ENCODE results near the gene RAD21L1.

The RAD21L1 gene

DNA sequence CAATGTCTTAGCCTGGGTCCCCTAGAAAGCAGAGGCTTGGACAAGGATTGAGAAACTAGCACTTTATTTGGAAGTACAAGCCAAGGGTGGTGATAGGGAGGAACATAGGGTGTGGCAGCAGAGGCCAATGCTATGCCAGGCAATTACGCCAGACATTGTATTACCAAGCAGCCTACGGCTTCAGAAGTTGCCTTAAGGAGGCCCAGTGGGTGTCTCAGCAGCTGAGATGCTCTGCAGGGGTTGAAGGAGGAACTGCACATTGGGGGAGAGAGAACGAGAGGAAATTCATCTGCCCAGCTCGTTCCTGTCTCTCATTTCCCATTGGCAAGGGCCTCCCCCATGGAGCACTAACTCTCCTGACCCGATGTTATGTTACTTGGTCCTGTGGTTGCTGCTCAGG is 21.7 kb upstream of the RAD21L1 start:
- TF ChIP-seq, protein P1, sequence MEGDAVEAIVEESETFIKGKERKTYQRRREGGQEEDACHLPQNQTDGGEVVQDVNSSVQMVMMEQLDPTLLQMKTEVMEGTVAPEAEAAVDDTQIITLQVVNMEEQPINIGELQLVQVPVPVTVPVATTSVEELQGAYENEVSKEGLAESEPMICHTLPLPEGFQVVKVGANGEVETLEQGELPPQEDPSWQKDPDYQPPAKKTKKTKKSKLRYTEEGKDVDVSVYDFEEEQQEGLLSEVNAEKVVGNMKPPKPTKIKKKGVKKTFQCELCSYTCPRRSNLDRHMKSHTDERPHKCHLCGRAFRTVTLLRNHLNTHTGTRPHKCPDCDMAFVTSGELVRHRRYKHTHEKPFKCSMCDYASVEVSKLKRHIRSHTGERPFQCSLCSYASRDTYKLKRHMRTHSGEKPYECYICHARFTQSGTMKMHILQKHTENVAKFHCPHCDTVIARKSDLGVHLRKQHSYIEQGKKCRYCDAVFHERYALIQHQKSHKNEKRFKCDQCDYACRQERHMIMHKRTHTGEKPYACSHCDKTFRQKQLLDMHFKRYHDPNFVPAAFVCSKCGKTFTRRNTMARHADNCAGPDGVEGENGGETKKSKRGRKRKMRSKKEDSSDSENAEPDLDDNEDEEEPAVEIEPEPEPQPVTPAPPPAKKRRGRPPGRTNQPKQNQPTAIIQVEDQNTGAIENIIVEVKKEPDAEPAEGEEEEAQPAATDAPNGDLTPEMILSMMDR (conservative IDR thresholded peaks at IDR 0.05; ENCODE audit: control insufficient read depth, insufficient read depth, low read depth, low read length): no peak
- DNase-seq (ENCODE audit: low read depth): no peak
- no peak overlapping the region for H3K4me3 ChIP-seq (ENCODE audit: control insufficient read depth, low read depth, low read length)

DNA sequence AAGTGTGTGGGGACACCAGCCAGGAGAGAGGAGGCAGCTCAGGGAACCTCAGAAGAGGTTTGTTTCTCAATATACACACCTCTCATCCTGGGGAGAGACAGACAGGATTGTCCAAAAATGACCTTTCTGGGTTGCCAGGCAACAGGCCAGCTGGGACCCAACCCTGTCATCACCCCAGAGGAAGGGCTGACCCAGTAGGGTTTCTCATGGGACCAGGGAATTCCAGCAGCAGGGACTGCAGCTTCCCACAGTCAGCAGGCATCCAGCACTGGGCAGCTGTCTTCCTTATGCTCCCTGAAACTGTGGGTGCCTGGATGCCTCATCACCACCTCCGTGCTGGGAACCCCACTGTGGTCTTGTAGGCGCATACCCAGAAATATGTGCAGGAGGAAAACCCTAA is 21.3 kb upstream of the RAD21L1 start:
- no peak for DNase-seq (ENCODE audit: low read depth)
- no peak overlapping the region for H3K4me3 ChIP-seq (ENCODE audit: control insufficient read depth, low read depth, low read length)
- TF ChIP-seq, protein P1 (conservative IDR thresholded peaks at IDR 0.05; ENCODE audit: control insufficient read depth, insufficient read depth, low read depth, low read length): no peak

DNA sequence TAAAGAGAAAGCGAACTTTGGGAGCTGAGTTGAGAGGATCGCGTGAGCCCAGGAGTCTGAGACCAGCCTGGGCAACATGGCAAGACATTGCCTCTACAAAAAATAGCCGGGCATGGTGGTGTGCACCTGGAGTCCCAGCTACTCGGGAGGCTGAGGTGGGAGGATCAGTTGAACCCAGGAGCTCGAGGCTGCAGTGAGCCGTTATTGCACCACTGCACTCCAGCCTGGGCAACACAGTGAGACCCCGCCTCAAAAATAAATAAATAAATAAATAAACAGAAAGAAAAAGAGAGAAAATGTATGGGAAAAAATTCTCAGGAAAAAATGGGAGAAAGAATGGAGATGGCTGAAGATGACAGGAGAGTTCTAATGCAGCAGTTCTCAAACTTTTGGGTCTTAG is 20.0 kb upstream of the RAD21L1 start:
- TF ChIP-seq, protein P1 (conservative IDR thresholded peaks at IDR 0.05; ENCODE audit: control insufficient read depth, insufficient read depth, low read depth, low read length): no peak
- H3K4me3 ChIP-seq (ENCODE audit: control insufficient read depth, low read depth, low read length): no peak overlapping the region
- DNase-seq (ENCODE audit: low read depth): no peak

DNA sequence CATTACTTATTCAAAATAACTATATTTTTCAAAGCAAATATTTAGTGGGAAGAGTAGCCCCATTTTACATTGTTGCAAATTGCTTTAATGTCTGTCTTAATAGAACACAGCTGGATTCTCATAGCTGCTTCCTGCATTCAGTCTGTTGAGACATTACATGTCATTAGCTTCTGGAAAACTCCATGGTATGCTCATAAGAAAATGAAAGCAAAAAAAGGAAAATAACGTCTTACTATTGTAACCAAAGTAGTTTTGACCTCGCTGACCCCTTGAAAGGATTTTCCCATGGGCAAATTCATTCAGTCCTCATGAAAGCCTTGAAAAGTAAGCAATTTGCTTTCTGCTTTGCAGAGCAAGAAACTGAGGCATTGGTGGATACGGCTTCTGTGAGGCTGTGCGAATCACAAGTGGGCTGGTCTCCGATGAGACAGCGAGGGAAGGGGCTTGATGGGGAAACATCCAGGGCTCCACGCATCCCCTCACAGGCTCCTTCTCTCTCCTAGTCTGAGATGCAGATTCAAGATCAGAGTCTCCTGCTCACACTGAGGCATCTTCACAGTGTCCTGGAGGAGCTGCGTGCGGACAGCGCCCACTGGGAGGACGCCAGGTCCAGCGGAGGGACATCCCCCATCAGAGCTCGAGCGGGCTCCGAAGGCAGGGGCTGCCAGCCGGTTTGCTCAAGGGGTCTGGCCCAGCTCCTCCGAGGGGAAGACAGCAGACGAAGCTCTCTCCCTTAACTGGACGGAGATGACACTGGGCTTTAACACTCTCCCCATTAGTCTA is 19.3 kb upstream of the RAD21L1 start:
- no peak overlapping the region for H3K4me3 ChIP-seq (ENCODE audit: control insufficient read depth, low read depth, low read length)
- TF ChIP-seq, protein P1 (conservative IDR thresholded peaks at IDR 0.05; ENCODE audit: control insufficient read depth, insufficient read depth, low read depth, low read length): no peak
- DNase-seq (ENCODE audit: low read depth): peak; percentile 22

DNA sequence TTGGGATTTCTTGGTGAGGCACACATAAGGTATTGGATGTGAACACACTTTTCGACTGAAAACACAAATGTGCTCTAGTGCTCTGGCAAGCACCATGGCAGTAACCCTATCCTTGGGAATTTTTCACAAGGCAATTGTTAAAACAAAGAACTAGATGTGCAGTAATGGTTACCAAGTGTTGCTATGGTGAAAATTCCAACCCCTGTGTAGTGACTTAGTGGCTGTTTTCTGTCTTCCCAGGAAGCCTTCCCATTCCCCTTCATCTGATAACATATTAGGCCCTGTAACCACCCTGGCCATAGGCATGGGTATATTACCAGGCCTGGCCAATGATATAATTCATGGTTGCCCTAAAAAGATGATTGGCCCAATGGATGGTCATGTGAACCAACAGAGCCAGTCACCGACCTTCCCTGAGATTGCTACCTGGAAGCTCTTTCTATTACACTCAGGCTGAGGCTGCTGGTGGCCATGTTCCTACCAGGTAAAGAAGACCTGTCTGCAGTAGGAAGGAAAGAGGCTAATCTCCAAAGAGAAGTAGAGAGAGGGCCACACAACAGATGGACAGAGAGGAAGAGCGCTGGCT is 18.5 kb upstream of the RAD21L1 start:
- DNase-seq (ENCODE audit: low read depth): no peak
- no peak overlapping the region for H3K4me3 ChIP-seq (ENCODE audit: control insufficient read depth, low read depth, low read length)
- TF ChIP-seq, protein P1 (conservative IDR thresholded peaks at IDR 0.05; ENCODE audit: control insufficient read depth, insufficient read depth, low read depth, low read length): no peak

DNA sequence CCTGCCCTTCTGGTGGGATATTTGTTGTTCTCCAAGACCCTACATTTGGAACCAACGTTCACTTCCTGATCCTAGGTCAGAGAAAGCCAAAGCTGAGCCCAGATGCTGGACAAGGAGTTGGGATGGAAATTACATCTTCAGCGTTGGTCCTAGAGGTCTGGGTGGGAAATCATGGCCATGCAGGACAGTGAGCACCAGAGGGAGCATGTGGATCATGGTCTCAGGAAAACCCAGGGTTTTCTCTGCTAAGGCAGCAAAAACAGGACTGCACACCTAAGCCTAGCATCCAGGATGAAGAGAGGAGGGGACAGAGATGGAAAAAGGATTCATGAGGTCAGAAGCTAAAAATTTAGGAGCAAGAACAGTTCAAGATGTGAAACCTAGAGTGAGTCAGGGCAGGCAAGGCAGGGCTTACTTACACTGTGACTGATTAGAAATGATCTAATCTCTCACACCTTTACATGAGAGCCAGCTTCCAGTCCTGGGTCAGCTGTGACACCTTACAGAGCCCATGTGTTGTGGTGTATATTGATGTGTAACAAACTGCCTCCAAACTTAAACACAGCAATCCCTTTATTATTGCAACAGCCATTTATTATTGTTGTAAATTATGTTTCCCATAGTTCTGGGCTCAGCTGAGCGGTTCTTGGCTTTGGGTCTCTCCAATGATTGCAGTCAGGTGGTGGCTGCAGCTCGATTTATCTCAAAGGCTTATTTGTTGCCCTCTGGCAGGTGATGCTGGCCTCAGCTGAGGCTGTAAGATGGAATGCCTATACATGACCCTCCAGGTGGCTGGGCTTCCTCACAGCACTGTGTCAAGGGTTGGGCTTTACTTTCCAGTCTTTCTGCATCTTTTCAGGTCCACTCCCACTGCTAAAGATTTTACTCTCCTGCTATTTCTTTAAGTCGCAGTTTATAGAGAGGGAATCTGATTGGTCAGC is 16.1 kb upstream of the RAD21L1 start:
- H3K4me3 ChIP-seq (ENCODE audit: control insufficient read depth, low read depth, low read length): no peak overlapping the region
- DNase-seq (ENCODE audit: low read depth): peak; percentile 17
- TF ChIP-seq, protein P1 (conservative IDR thresholded peaks at IDR 0.05; ENCODE audit: control insufficient read depth, insufficient read depth, low read depth, low read length): peak; percentile 29

Measured in fibroblast of mammary gland (primary cell).